ENCODE data around the gene PURB. TPM values are rescaled to one million over a fixed set of nuclear protein-coding genes. Genes with fewer than 3 reads are reported as not detected.
"Not testable (repeated sequence)": the region's sequence is repeated elsewhere in the genome, so short reads cannot be mapped to it uniquely, and the experiment has no call there.

The PURB gene
- total and polyA plus RNA-seq, 2 experiments from 2014 or later, result 1.6 to 17.0 TPM

GRCh38 chr7:44849259-44849884 is 36.0 kb downstream of the PURB start:
- peak overlapping the region; percentile 81 for H3K4me3 ChIP-seq
- H2AFZ ChIP-seq, result peak overlapping the region; percentile 97; the same call in 1 of the 2 replicates
- peaks cover 29% of the 10 kb centered on the region for H3F3A ChIP-seq (ENCODE audit: insufficient read depth)
- peak overlapping the region; percentile 85 for H3K9ac ChIP-seq
- WGBS, 2 experiments (ENCODE audit: low coverage in 1 of 2, low lambda C conversion rate in 2 of 2, missing lambda C conversion rate in 2 of 2), result 86 to 90% methylated on average over 10 of the region's 10 CpGs
- no peaks in the 10 kb centered on the region for H4K20me1 ChIP-seq (ENCODE audit: insufficient read depth)
- H3K4me2 ChIP-seq (ENCODE audit: unreplicated experiment), result peak overlapping the region; percentile 91
- H3K9me2 ChIP-seq (ENCODE audit: insufficient read depth), result no peaks in the 10 kb centered on the region
- peak overlapping the region; percentile 83 for H3K27ac ChIP-seq
- H3K27me3 ChIP-seq (replicated peaks; ENCODE audit: insufficient read depth), result no peaks in the 10 kb centered on the region
- in situ Hi-C loops (cut with MboI), result loop anchor here (10.0 kb wide), 1 partner anchor 255 kb away; no protein-coding TSS in a partner anchor
- peaks cover 14% of the 10 kb centered on the region for H3K4me1 ChIP-seq (ENCODE audit: insufficient read depth)
- H3K79me2 ChIP-seq (ENCODE audit: insufficient read depth), result peaks cover 29% of the 10 kb centered on the region
- DNase-seq, result peak; percentile 20
- H3K36me3 ChIP-seq (ENCODE audit: low read depth), result no peaks in the 10 kb centered on the region
- no peaks in the 10 kb centered on the region for H3K9me3 ChIP-seq (ENCODE audit: low read depth)
- TF ChIP-seq EZH2 (IDR thresholded peaks at IDR 0.05; ENCODE audit: insufficient read depth, poor library complexity, severe bottlenecking) (no peak), EZH2phosphoT487 (IDR thresholded peaks at IDR 0.05; ENCODE audit: insufficient read depth, low read depth) (no peak)

- no peaks in the 10 kb centered on the region for H3K27me3 ChIP-seq (replicated peaks; ENCODE audit: insufficient read depth)
- peak within 1 kb of the TSS; percentile 97 for H3K4me3 ChIP-seq
- TF ChIP-seq EZH2phosphoT487 (IDR thresholded peaks at IDR 0.05; ENCODE audit: insufficient read depth, low read depth) (no peak), EZH2 (IDR thresholded peaks at IDR 0.05; ENCODE audit: insufficient read depth, poor library complexity, severe bottlenecking) (no peak)
- peak within 1 kb of the TSS; percentile 83 for H3K27ac ChIP-seq
- peak within 1 kb of the TSS; percentile 89 for H3K9ac ChIP-seq
- H3F3A ChIP-seq (ENCODE audit: insufficient read depth), result peaks cover 29% of the 10 kb centered on the region
- no peaks in the 10 kb centered on the region for H4K20me1 ChIP-seq (ENCODE audit: insufficient read depth)
- DNase-seq, result peak; percentile 100
- no peaks in the 10 kb centered on the region for H3K9me3 ChIP-seq (ENCODE audit: low read depth)
- peak within 1 kb of the TSS; percentile 91 for H3K4me2 ChIP-seq (ENCODE audit: unreplicated experiment)
- H3K9me2 ChIP-seq (ENCODE audit: insufficient read depth), result no peaks in the 10 kb centered on the region
- H3K4me1 ChIP-seq (ENCODE audit: insufficient read depth), result peaks cover 11% of the 10 kb centered on the region
- H3K79me2 ChIP-seq (ENCODE audit: insufficient read depth), result peaks cover 42% of the 10 kb centered on the region
- no peaks in the 10 kb centered on the region for H3K36me3 ChIP-seq (ENCODE audit: low read depth)
- 1% methylated on average over 47 to 69 of the region's 70 CpGs for WGBS, 2 experiments (ENCODE audit: low coverage in 1 of 2, low lambda C conversion rate in 2 of 2, missing lambda C conversion rate in 2 of 2)
- H2AFZ ChIP-seq, result peak within 1 kb of the TSS; percentile 97
- in situ Hi-C loops (cut with MboI), result loop anchor here (10.0 kb wide), 1 partner anchor 253 kb away; no protein-coding TSS in a partner anchor
Observed at GRCh38 chr7:44847920-44848634, 37.3 kb downstream of the PURB start, which contains the start of gene H2AZ2. TSS of gene H2AZ2 (minus strand) at chr7:44848087. CDS start at chr7:44847971, 116 bp downstream.

- Histone ChIP-seq H3K27me3 (replicated peaks; ENCODE audit: insufficient read depth) (no peaks in the 10 kb centered on the region), H3K9me2 (ENCODE audit: insufficient read depth) (no peaks in the 10 kb centered on the region), H3K9me3 (ENCODE audit: low read depth) (no peaks in the 10 kb centered on the region), H3F3A (ENCODE audit: insufficient read depth) (peaks cover 30% of the 10 kb centered on the region), H3K27ac (peak overlapping the region; percentile 77), H3K4me1 (ENCODE audit: insufficient read depth) (peaks cover 11% of the 10 kb centered on the region), H4K20me1 (ENCODE audit: insufficient read depth) (no peaks in the 10 kb centered on the region), H3K4me3 (peak overlapping the region; percentile 97), H2AFZ (peak overlapping the region; percentile 88), H3K36me3 (ENCODE audit: low read depth) (no peaks in the 10 kb centered on the region), H3K4me2 (ENCODE audit: unreplicated experiment) (peak overlapping the region; percentile 86), H3K9ac (peak overlapping the region; percentile 89), H3K79me2 (ENCODE audit: insufficient read depth) (peaks cover 48% of the 10 kb centered on the region)
- TF ChIP-seq EZH2 (IDR thresholded peaks at IDR 0.05; ENCODE audit: insufficient read depth, poor library complexity, severe bottlenecking) (no peak), EZH2phosphoT487 (IDR thresholded peaks at IDR 0.05; ENCODE audit: insufficient read depth, low read depth) (no peak)
- WGBS, 2 experiments (ENCODE audit: low coverage in 1 of 2, low lambda C conversion rate in 2 of 2, missing lambda C conversion rate in 2 of 2), result 1% methylated on average over 25 to 34 of the region's 36 CpGs
- in situ Hi-C loops (cut with MboI), result loop anchor here (10.0 kb wide), 1 partner anchor 253 kb away; no protein-coding TSS in a partner anchor
- peak; percentile 93 for DNase-seq
Observed at GRCh38 chr7:44847509-44847919, 37.8 kb downstream of the PURB start.

- peak overlapping the region; percentile 88 for H2AFZ ChIP-seq
- no peak for TF ChIP-seq EZH2 (IDR thresholded peaks at IDR 0.05; ENCODE audit: insufficient read depth, poor library complexity, severe bottlenecking)
- TF ChIP-seq EZH2phosphoT487 (IDR thresholded peaks at IDR 0.05; ENCODE audit: insufficient read depth, low read depth), result no peak
Observed at GRCh38 chr7:44846816-44847508, 38.4 kb downstream of the PURB start.

GRCh38 chr7:44846390-44846789 is 38.9 kb downstream of the PURB start:
- in situ Hi-C loops (cut with MboI), result loop anchor here (10.0 kb wide), 1 partner anchor 252 kb away; no protein-coding TSS in a partner anchor
- Histone ChIP-seq H3K4me1 (ENCODE audit: insufficient read depth) (peaks cover 11% of the 10 kb centered on the region), H3K4me3 (peak overlapping the region; percentile 97), H3F3A (ENCODE audit: insufficient read depth) (peaks cover 34% of the 10 kb centered on the region), H3K4me2 (ENCODE audit: unreplicated experiment) (peak overlapping the region; percentile 86), H3K27ac (peak overlapping the region; percentile 77), H3K9ac (peak overlapping the region; percentile 89), H2AFZ (peak overlapping the region; percentile 88), H3K79me2 (ENCODE audit: insufficient read depth) (peaks cover 59% of the 10 kb centered on the region)
- not testable (repeated sequence) for DNase-seq; H3K9me3 ChIP-seq (ENCODE audit: low read depth); H3K9me2 ChIP-seq (ENCODE audit: insufficient read depth); H4K20me1 ChIP-seq (ENCODE audit: insufficient read depth); H3K36me3 ChIP-seq (ENCODE audit: low read depth); H3K27me3 ChIP-seq (replicated peaks; ENCODE audit: insufficient read depth)
- WGBS, 2 experiments (ENCODE audit: low coverage in 1 of 2, low lambda C conversion rate in 2 of 2, missing lambda C conversion rate in 2 of 2), result 57 to 58% methylated on average over 11 of the region's 11 CpGs

More at GRCh38 chr7:44846816-44847508, 38.4 kb downstream of the PURB start:
- Histone ChIP-seq H3K79me2 (ENCODE audit: insufficient read depth) (peaks cover 54% of the 10 kb centered on the region), H3K27ac (peak overlapping the region; percentile 77), H3K27me3 (replicated peaks; ENCODE audit: insufficient read depth) (no peaks in the 10 kb centered on the region), H3K4me3 (peak overlapping the region; percentile 97), H3F3A (ENCODE audit: insufficient read depth) (peaks cover 34% of the 10 kb centered on the region), H3K9me2 (ENCODE audit: insufficient read depth) (no peaks in the 10 kb centered on the region), H3K4me1 (ENCODE audit: insufficient read depth) (peaks cover 11% of the 10 kb centered on the region), H3K9ac (peak overlapping the region; percentile 89), H3K4me2 (ENCODE audit: unreplicated experiment) (peak overlapping the region; percentile 86), H3K9me3 (ENCODE audit: low read depth) (no peaks in the 10 kb centered on the region), H4K20me1 (ENCODE audit: insufficient read depth) (no peaks in the 10 kb centered on the region), H3K36me3 (ENCODE audit: low read depth) (no peaks in the 10 kb centered on the region)
- in situ Hi-C loops (cut with MboI), result loop anchor here (10.0 kb wide), 1 partner anchor 252 kb away; no protein-coding TSS in a partner anchor
- no peak for DNase-seq
- 1 to 2% methylated on average over 12 of the region's 12 CpGs for WGBS, 2 experiments (ENCODE audit: low coverage in 1 of 2, low lambda C conversion rate in 2 of 2, missing lambda C conversion rate in 2 of 2)
